MM.1S (cell line): ENCODE results near the gene TRIM36.

Experiments
- CTCF ChIP-seq: fragments of 300-600 bp; sonication (generic); IDR thresholded peaks from 2 replicates; pipeline ENCODE4 v1.5.1; 2016; ENCODE audit warnings: antibody characterized with exemption, low read length, mixed read lengths
- EZH2phosphoT487 ChIP-seq: fragments of 300-600 bp; sonication (generic); IDR thresholded peaks from 2 replicates; pipeline ENCODE4 v1.6.1; 2018; ENCODE audit warnings: antibody characterized with exemption, low read length

GRCh38 chr5:115184770-115185169, 15.1 kb upstream of the TRIM36 start:
- no peak for TF ChIP-seq EZH2phosphoT487
- TF ChIP-seq CTCF: no peak
